ENCODE data around the gene TMEM184A. TPM values are rescaled to one million over a fixed set of nuclear protein-coding genes. Genes with fewer than 3 reads are reported as not detected.

TMEM184A gene
- total RNA-seq, 1 donor from 2014 or later = 6.6 TPM

GRCh38 chr7:1562116-1562515 lies 6.1 kb upstream of the TMEM184A start:
- TF ChIP-seq CTCF (conservative IDR thresholded peaks at IDR 0.05) = no peak
- H3K27ac Mint-ChIP-seq = no peak overlapping the region
- no peak overlapping the region for H3K4me3 Mint-ChIP-seq
- no peak for DNase-seq (ENCODE audit: extremely low spot score, unreplicated experiment)
- H3K36me3 Mint-ChIP-seq = peaks cover under 1% of the 10 kb centered on the region
- H3K27me3 Mint-ChIP-seq = no peaks in the 10 kb centered on the region
- peaks cover 15% of the 10 kb centered on the region for H3K4me1 Mint-ChIP-seq (ENCODE audit: unreplicated experiment)
- H3K9me3 Mint-ChIP-seq = no peaks in the 10 kb centered on the region

GRCh38 chr7:1561036-1561940 lies 5.3 kb upstream of the TMEM184A start:
- H3K36me3 Mint-ChIP-seq = no peaks in the 10 kb centered on the region
- H3K27me3 Mint-ChIP-seq = no peaks in the 10 kb centered on the region
- no peaks in the 10 kb centered on the region for H3K9me3 Mint-ChIP-seq
- DNase-seq (ENCODE audit: extremely low spot score, unreplicated experiment) = no peak
- TF ChIP-seq CTCF (conservative IDR thresholded peaks at IDR 0.05) = no peak
- peak overlapping the region; percentile 22 for H3K4me3 Mint-ChIP-seq
- no peak overlapping the region for H3K27ac Mint-ChIP-seq
- peaks cover 18% of the 10 kb centered on the region for H3K4me1 Mint-ChIP-seq (ENCODE audit: unreplicated experiment)

GRCh38 chr7:1560620-1561031 lies 4.6 kb upstream of the TMEM184A start:
- no peaks in the 10 kb centered on the region for H3K27me3 Mint-ChIP-seq

GRCh38 chr7:1559626-1560590 lies 3.9 kb upstream of the TMEM184A start:
- no peaks in the 10 kb centered on the region for H3K36me3 Mint-ChIP-seq
- H3K4me3 Mint-ChIP-seq = no peak overlapping the region
- TF ChIP-seq CTCF (conservative IDR thresholded peaks at IDR 0.05) = no peak
- no peaks in the 10 kb centered on the region for H3K27me3 Mint-ChIP-seq
- no peak overlapping the region for H3K27ac Mint-ChIP-seq
- no peaks in the 10 kb centered on the region for H3K9me3 Mint-ChIP-seq
- peaks cover 19% of the 10 kb centered on the region for H3K4me1 Mint-ChIP-seq (ENCODE audit: unreplicated experiment)
- peak; percentile 68 for DNase-seq (ENCODE audit: extremely low spot score, unreplicated experiment)

More at GRCh38 chr7:1560620-1561031, 4.6 kb upstream of the TMEM184A start:
- Mint-ChIP-seq H3K9me3 (no peaks in the 10 kb centered on the region), H3K4me1 (ENCODE audit: unreplicated experiment) (peaks cover 19% of the 10 kb centered on the region), H3K36me3 (no peaks in the 10 kb centered on the region), H3K27ac (no peak overlapping the region), H3K4me3 (no peak overlapping the region)
- no peak for TF ChIP-seq CTCF (conservative IDR thresholded peaks at IDR 0.05)
- no peak for DNase-seq (ENCODE audit: extremely low spot score, unreplicated experiment)

GRCh38 chr7:1558841-1559625 lies 3.0 kb upstream of the TMEM184A start:
- peaks cover 11% of the 10 kb centered on the region for H3K4me1 Mint-ChIP-seq (ENCODE audit: unreplicated experiment)
- TF ChIP-seq CTCF (conservative IDR thresholded peaks at IDR 0.05) = no peak

More at GRCh38 chr7:1558841-1559625, 3.0 kb upstream of the TMEM184A start:
- no peak for DNase-seq (ENCODE audit: extremely low spot score, unreplicated experiment)
- no peaks in the 10 kb centered on the region for H3K36me3 Mint-ChIP-seq
- no peak overlapping the region for H3K4me3 Mint-ChIP-seq
- H3K9me3 Mint-ChIP-seq = no peaks in the 10 kb centered on the region
- H3K27ac Mint-ChIP-seq = no peak overlapping the region
- no peaks in the 10 kb centered on the region for H3K27me3 Mint-ChIP-seq

Measured in type B pancreatic cell (in vitro differentiated cells).